Activated T-cell treated with anti-CD3 and anti-CD28 coated beads, Interleukin-2, amount 50 U/mL, for 72 hours (primary cell): ENCODE results near the gene IL20RB. TPM values are rescaled to one million over a fixed set of nuclear protein-coding genes. Genes with fewer than 3 reads are reported as not detected.
"Not testable (repeated sequence)": the region's sequence is repeated elsewhere in the genome, so short reads cannot be mapped to it uniquely, and the experiment has no call there.

Source experiments
- ATAC-seq, 2 donors: fragments of 150-1000 bp; cut with Tn5 transposase; replicated peaks in 1 of 2; 2 replicates each; pipeline ENCODE4 v1.10.0; 2021; ENCODE audit warnings: moderate library complexity in 2 of 2, mild to moderate bottlenecking in 1 of 2
- DNase-seq, 2 donors: peaks; one replicate each; pipeline ENCODE4 v3.0.0; 2021 to 2022; ENCODE audit warnings: mixed read lengths in 1 of 2
- H3K27ac Mint-ChIP-seq: one replicate; pipeline ENCODE4 v1.8.0; 2022; ENCODE audit warnings: mild to moderate bottlenecking, moderate library complexity, mixed read lengths
- H3K27me3 Mint-ChIP-seq: one replicate; pipeline ENCODE4 v1.8.0; 2022; ENCODE audit warnings: low read depth, mixed read lengths
- H3K36me3 Mint-ChIP-seq, 2 donors: one replicate each; pipeline ENCODE4 v1.8.0; 2022; ENCODE audit warnings: mixed read lengths in 2 of 2, mild to moderate bottlenecking in 1 of 2; ENCODE audit not compliant: insufficient read depth in 2 of 2
- H3K4me1 Mint-ChIP-seq: one replicate; pipeline ENCODE4 v1.8.0; 2022; ENCODE audit warnings: low read depth, mixed read lengths
- H3K4me3 Mint-ChIP-seq, 2 donors: one replicate each; pipeline ENCODE4 v1.8.0; 2022; ENCODE audit warnings: mild to moderate bottlenecking in 2 of 2, mixed read lengths in 2 of 2, moderate library complexity in 2 of 2
- H3K9me3 Mint-ChIP-seq, 2 donors: one replicate each; pipeline ENCODE4 v1.8.0; 2022; ENCODE audit warnings: mixed read lengths in 2 of 2
- total RNA-seq, 2 donors: library from RNA; stranded (reverse); gene quantifications; one replicate each; pipeline ENCODE4 v1.2.3, GENCODE V29; 2022

Gene IL20RB
- total RNA-seq, 2 donors from 2014 or later = 1.7 to 2.0 TPM

GRCh38 chr3:136974670-136975069 is 16.9 kb downstream of the IL20RB start:
- ATAC-seq = no peak
- no peak for DNase-seq
- no peaks in the 10 kb centered on the region for H3K4me1 Mint-ChIP-seq
- H3K36me3 Mint-ChIP-seq = peaks cover 4 to 19% of the 10 kb centered on the region in 2 donors
- H3K9me3 Mint-ChIP-seq = peaks cover 4% of the 10 kb centered on the region in 2 donors
- no peak overlapping the region for H3K4me3 Mint-ChIP-seq
- H3K27ac Mint-ChIP-seq = no peak overlapping the region
- H3K27me3 Mint-ChIP-seq = no peaks in the 10 kb centered on the region

- no peaks in the 10 kb centered on the region for H3K27me3 Mint-ChIP-seq
- peaks cover 0 to 2% of the 10 kb centered on the region in 2 donors for H3K9me3 Mint-ChIP-seq
- no peaks in the 10 kb centered on the region for H3K4me1 Mint-ChIP-seq
- no peak overlapping the region for H3K27ac Mint-ChIP-seq
- peaks cover 2 to 8% of the 10 kb centered on the region in 2 donors for H3K36me3 Mint-ChIP-seq
- no peak overlapping the region for H3K4me3 Mint-ChIP-seq
- DNase-seq (no peak), ATAC-seq (no peak)
These were observed 21.4 kb downstream of the IL20RB start for GRCh38 chr3:136979204-136979603.

GRCh38 chr3:136979684-136980083 is 21.9 kb downstream of the IL20RB start:
- Mint-ChIP-seq H3K36me3 (peaks cover 0 to 4% of the 10 kb centered on the region in 2 donors), H3K4me3 (no peak overlapping the region), H3K27me3 (no peaks in the 10 kb centered on the region), H3K9me3 (peaks cover 0 to 2% of the 10 kb centered on the region in 2 donors), H3K4me1 (no peaks in the 10 kb centered on the region), H3K27ac (no peak overlapping the region)
- ATAC-seq = no peak
- no peak for DNase-seq

GRCh38 chr3:136982033-136982432 is 24.2 kb downstream of the IL20RB start:
- no peaks in the 10 kb centered on the region for H3K9me3 Mint-ChIP-seq
- DNase-seq = no peak
- no peak overlapping the region for H3K27ac Mint-ChIP-seq
- H3K27me3 Mint-ChIP-seq = no peaks in the 10 kb centered on the region
- no peak for ATAC-seq
- H3K4me1 Mint-ChIP-seq = no peaks in the 10 kb centered on the region
- peaks cover 0 to 1% of the 10 kb centered on the region in 2 donors for H3K36me3 Mint-ChIP-seq
- H3K4me3 Mint-ChIP-seq = no peak overlapping the region

- ATAC-seq = no peak
These were observed 24.8 kb downstream of the IL20RB start for GRCh38 chr3:136982520-136983138.

GRCh38 chr3:136984837-136985236 is 27.1 kb downstream of the IL20RB start:
- H3K9me3 Mint-ChIP-seq = no peaks in the 10 kb centered on the region
- DNase-seq = no peak
- no peak overlapping the region for H3K27ac Mint-ChIP-seq
- H3K4me1 Mint-ChIP-seq = no peaks in the 10 kb centered on the region
- H3K27me3 Mint-ChIP-seq = no peaks in the 10 kb centered on the region
- peaks cover 0 to 1% of the 10 kb centered on the region in 2 donors for H3K36me3 Mint-ChIP-seq
- no peak for ATAC-seq
- no peak overlapping the region for H3K4me3 Mint-ChIP-seq

More at GRCh38 chr3:136982520-136983138, 24.8 kb downstream of the IL20RB start:
- Mint-ChIP-seq H3K4me3 (no peak overlapping the region), H3K27me3 (no peaks in the 10 kb centered on the region), H3K9me3 (no peaks in the 10 kb centered on the region), H3K36me3 (peaks cover 0 to 1% of the 10 kb centered on the region in 2 donors), H3K27ac (no peak overlapping the region), H3K4me1 (no peaks in the 10 kb centered on the region)
- DNase-seq = no peak

GRCh38 chr3:136987398-136987980 is 29.7 kb downstream of the IL20RB start:
- not testable (repeated sequence) for H3K4me3 Mint-ChIP-seq, H3K36me3 Mint-ChIP-seq, ATAC-seq, H3K9me3 Mint-ChIP-seq, H3K27ac Mint-ChIP-seq, H3K27me3 Mint-ChIP-seq, H3K4me1 Mint-ChIP-seq, DNase-seq

- DNase-seq = no peak
- no peak overlapping the region for H3K27ac Mint-ChIP-seq
These were observed 30.9 kb downstream of the IL20RB start for GRCh38 chr3:136988651-136989050.

GRCh38 chr3:136989781-136990524 is 32.2 kb downstream of the IL20RB start:
- H3K4me3 Mint-ChIP-seq = no peak overlapping the region
- ATAC-seq (no peak), DNase-seq (no peak)
- H3K9me3 Mint-ChIP-seq = no peaks in the 10 kb centered on the region
- no peak overlapping the region for H3K27ac Mint-ChIP-seq
- H3K4me1 Mint-ChIP-seq = peaks cover 6% of the 10 kb centered on the region
- H3K36me3 Mint-ChIP-seq = no peaks in the 10 kb centered on the region
- H3K27me3 Mint-ChIP-seq = no peaks in the 10 kb centered on the region

More at GRCh38 chr3:136988651-136989050, 30.9 kb downstream of the IL20RB start:
- ATAC-seq = no peak
- no peaks in the 10 kb centered on the region for H3K27me3 Mint-ChIP-seq
- H3K36me3 Mint-ChIP-seq = peaks cover 0 to 1% of the 10 kb centered on the region in 2 donors
- H3K4me3 Mint-ChIP-seq = no peak overlapping the region
- H3K4me1 Mint-ChIP-seq = no peaks in the 10 kb centered on the region
- H3K9me3 Mint-ChIP-seq = no peaks in the 10 kb centered on the region

GRCh38 chr3:136990826-136991225 is 33.0 kb downstream of the IL20RB start:
- Mint-ChIP-seq H3K27ac (no peak overlapping the region), H3K36me3 (no peaks in the 10 kb centered on the region), H3K27me3 (no peaks in the 10 kb centered on the region), H3K4me1 (peaks cover 11% of the 10 kb centered on the region), H3K9me3 (no peaks in the 10 kb centered on the region), H3K4me3 (no peak overlapping the region)
- no peak for DNase-seq
- no peak for ATAC-seq

GRCh38 chr3:136992115-136992514 is 34.3 kb downstream of the IL20RB start:
- H3K9me3 Mint-ChIP-seq = no peaks in the 10 kb centered on the region
- peaks cover 11% of the 10 kb centered on the region for H3K4me1 Mint-ChIP-seq
- no peaks in the 10 kb centered on the region for H3K27me3 Mint-ChIP-seq
- no peaks in the 10 kb centered on the region for H3K36me3 Mint-ChIP-seq
- no peak for ATAC-seq
- no peak for DNase-seq
- H3K27ac Mint-ChIP-seq = no peak overlapping the region
- no peak overlapping the region for H3K4me3 Mint-ChIP-seq

GRCh38 chr3:136994772-136995516 is 37.2 kb downstream of the IL20RB start:
- ATAC-seq = peak; percentile 39 to 70
- Mint-ChIP-seq H3K27me3 (no peaks in the 10 kb centered on the region), H3K27ac (peak overlapping the region; percentile 15)

GRCh38 chr3:136995652-136996051 is 37.9 kb downstream of the IL20RB start:
- H3K9me3 Mint-ChIP-seq = no peaks in the 10 kb centered on the region
- DNase-seq (no peak), ATAC-seq (no peak)
- H3K4me1 Mint-ChIP-seq = peaks cover 11% of the 10 kb centered on the region
- no peak overlapping the region for H3K27ac Mint-ChIP-seq
- no peaks in the 10 kb centered on the region for H3K36me3 Mint-ChIP-seq
- no peak overlapping the region for H3K4me3 Mint-ChIP-seq
- H3K27me3 Mint-ChIP-seq = no peaks in the 10 kb centered on the region

More at GRCh38 chr3:136994772-136995516, 37.2 kb downstream of the IL20RB start:
- H3K9me3 Mint-ChIP-seq = no peaks in the 10 kb centered on the region
- DNase-seq = peak in 1 of 2 donors; percentile 10
- H3K36me3 Mint-ChIP-seq = no peaks in the 10 kb centered on the region
- no peak overlapping the region for H3K4me3 Mint-ChIP-seq
- peaks cover 11% of the 10 kb centered on the region for H3K4me1 Mint-ChIP-seq
